Astrocyte of the cerebellum (primary cell): ENCODE measurements around the gene VSTM4.

Source experiments
- DNase-seq: peaks from one replicate; pipeline ENCODE4 v3.0.0-alpha.2; 2011; ENCODE audit warnings: low read depth
- H3K4me3 ChIP-seq: 2 replicates; pipeline ENCODE4 v1.5.1; 2011; ENCODE audit warnings: mild to moderate bottlenecking, low read depth, low read length, moderate library complexity
- CTCF ChIP-seq: IDR thresholded peaks from 2 replicates; pipeline ENCODE4 v1.5.1; 2012; ENCODE audit warnings: low read length, low read depth, moderate library complexity, mild to moderate bottlenecking; ENCODE audit errors: missing control alignments
- in situ Hi-C: cut with HindIII; loops from 2 replicates; pipeline ENCODE4 v1.10.0; 2017; ENCODE audit warnings: low sequenced_read_pairs

The VSTM4 gene

GRCh38 chr10:49010865-49011264 lies 104.5 kb downstream of the VSTM4 start:
- no peak overlapping the region for H3K4me3 ChIP-seq
- no peak for DNase-seq
- in situ Hi-C loops = no loop called here
- TF ChIP-seq CTCF = no peak

DNA sequence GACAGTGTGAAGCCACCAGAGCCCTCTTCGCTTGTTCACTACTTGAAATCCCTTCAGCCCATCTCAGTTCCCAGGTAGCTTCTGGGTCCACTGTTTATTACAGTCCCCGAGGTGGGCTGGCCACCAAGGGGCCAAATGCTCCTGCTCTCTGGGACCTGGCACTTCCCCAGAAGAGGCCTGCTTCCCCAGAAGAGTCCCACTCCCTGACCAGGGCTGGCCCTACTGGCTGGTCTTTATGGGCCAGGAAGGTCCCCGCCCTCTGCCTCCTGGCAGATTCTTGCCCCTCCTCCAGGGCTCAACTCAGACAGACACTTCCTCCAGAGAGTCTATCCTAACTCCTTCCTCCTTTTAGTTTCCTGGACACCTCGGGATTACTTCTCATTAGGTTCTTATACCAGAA lies 105.0 kb downstream of the VSTM4 start:
- no peak for DNase-seq
- in situ Hi-C loops = no loop called here
- no peak overlapping the region for H3K4me3 ChIP-seq
- TF ChIP-seq CTCF = no peak

- no peak for DNase-seq
- no peak overlapping the region for H3K4me3 ChIP-seq
- in situ Hi-C loops = no loop called here
- no peak for TF ChIP-seq CTCF
These were observed 105.9 kb downstream of the VSTM4 start for GRCh38 chr10:49009199-49009979.

DNA sequence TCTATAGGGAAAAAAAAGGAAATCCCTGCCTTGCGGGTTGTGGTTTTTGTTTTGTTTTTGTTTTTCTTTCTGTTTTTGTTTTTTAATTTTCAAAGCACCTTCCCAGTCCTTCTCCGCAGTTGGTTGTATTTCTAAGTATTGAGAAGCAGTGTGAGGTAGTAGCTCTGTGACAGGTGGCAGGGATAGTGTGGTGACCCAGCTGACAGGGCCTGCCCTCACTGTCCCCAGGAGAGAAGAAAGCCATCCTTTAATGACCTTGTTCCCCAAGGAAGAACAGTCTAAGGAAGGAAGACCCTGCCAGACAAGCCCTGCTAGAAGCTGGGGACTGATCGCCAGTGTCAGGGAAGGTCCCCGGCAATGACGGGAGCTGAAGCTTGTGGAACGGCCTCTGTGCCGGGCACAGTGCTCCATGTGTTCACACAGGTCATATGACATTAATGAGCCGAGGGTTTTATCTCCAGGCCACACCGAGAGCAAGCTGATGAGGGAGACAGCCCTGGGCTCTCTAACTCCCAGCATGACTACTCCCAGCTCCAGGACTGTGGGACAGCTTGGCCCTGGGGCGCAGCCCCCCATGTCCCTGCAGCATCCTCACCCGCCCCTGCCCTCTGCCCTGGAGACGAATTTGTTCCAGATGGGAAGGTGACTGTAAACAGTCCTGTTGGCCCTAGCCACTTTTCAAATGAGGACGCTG lies 106.7 kb downstream of the VSTM4 start:
- no peak overlapping the region for H3K4me3 ChIP-seq
- no peak for TF ChIP-seq CTCF
- in situ Hi-C loops = no loop called here
- DNase-seq = no peak

DNA sequence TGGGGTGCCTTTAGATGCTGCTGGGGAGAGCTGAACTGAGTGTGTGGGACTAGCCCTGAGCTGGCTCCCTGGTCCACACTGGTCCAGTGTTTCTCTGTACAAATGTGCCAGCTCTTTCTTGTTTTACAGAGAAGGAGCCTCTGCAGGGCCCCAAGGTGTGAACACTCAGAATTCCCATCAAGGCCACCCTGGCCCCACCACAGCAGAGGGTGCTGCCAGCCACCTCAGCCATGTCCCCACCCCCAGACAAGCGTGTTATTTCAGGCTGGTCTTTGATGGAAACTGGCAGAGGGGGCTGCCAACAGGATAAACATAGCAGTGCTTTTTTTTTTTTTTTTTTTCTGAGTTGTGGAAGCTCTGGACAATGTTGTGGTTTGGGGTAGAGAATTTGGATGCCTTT lies 107.2 kb downstream of the VSTM4 start:
- TF ChIP-seq CTCF = no peak
- no peak for DNase-seq
- no peak overlapping the region for H3K4me3 ChIP-seq
- in situ Hi-C loops = no loop called here

DNA sequence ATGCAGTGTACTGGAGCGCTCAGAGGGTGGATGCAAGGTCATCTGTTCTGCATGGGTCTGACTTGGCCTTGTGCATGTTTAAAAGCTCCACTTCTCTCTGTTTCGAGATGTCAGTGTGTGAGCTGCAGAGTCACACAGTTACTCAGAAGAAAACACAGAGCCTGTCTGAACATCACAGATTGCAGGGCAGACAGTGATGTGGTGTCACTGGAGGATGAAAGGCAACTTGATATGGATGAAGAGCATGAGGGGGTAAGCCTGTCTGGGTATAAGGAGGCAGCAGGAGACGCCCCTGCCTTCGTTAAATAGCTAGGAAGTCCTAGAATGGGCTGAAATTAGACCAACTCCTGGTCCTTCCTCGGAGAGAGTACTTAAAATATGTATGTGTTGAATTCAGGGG lies 108.2 kb downstream of the VSTM4 start:
- in situ Hi-C loops = no loop called here
- TF ChIP-seq CTCF = no peak
- no peak overlapping the region for H3K4me3 ChIP-seq
- no peak for DNase-seq
